Prostate gland (tissue), 2 donors: ENCODE data around the gene LNPEP.

Experiments used
- POLR2A ChIP-seq: fragments of 450-650 bp; IDR thresholded peaks from one replicate; pipeline ENCODE4 v1.6.1; 2016; ENCODE audit warnings: antibody characterized with exemption, mild to moderate bottlenecking
- TF ChIP-seq, protein P1 (sequence below), 4 experiments: fragments of 200-600 bp in 2 of 4; fragments of 450-650 bp in 2 of 4; sonication (generic) in 2 of 4; IDR thresholded peaks; 1 replicate in 3 of 4; 2 replicates in 1 of 4; pipeline ENCODE4 v1.5.1; 2016 to 2019; ENCODE audit warnings: antibody characterized with exemption in 4 of 4, mild to moderate bottlenecking in 2 of 4, moderate library complexity in 2 of 4

DNA sequence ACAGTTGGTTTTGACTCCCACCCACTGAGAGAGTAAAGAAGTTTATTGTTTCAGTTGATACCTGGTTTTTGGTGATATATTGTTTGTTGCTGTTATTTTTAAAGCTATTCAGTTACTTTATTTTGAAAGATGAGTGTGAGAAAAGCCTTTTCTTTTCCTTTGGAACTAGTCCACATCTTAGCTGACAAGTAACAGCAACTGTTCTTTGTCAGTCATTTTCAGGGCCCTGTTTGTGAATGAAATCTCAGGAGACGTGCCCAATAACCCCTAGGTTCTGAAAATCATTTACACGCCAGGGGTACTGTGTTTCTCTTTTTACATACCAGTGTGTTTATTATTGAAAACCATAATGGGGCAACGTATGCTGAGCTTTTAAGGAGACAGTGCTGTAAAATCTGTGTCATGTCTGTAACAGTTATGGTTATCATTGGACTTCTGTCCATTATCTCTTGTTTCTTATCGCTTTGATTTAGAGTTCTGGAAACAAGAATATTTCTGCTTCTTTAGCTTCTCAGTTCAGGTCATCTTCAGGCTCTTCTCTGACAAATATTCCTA is 131.5 kb downstream of the LNPEP start:
- TF ChIP-seq, protein P1, sequence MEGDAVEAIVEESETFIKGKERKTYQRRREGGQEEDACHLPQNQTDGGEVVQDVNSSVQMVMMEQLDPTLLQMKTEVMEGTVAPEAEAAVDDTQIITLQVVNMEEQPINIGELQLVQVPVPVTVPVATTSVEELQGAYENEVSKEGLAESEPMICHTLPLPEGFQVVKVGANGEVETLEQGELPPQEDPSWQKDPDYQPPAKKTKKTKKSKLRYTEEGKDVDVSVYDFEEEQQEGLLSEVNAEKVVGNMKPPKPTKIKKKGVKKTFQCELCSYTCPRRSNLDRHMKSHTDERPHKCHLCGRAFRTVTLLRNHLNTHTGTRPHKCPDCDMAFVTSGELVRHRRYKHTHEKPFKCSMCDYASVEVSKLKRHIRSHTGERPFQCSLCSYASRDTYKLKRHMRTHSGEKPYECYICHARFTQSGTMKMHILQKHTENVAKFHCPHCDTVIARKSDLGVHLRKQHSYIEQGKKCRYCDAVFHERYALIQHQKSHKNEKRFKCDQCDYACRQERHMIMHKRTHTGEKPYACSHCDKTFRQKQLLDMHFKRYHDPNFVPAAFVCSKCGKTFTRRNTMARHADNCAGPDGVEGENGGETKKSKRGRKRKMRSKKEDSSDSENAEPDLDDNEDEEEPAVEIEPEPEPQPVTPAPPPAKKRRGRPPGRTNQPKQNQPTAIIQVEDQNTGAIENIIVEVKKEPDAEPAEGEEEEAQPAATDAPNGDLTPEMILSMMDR (IDR thresholded peaks at IDR 0.05) = no peak
- no peak for TF ChIP-seq POLR2A
